ENCODE measurements around the gene MUC5AC.
A peak's percentile ranks its signal among the peaks of the same experiment; 100 is the strongest.

MUC5AC gene

GRCh38 chr11:1202776-1203504 lies 45.2 kb downstream of the MUC5AC start:
- Histone ChIP-seq H3K36me3 (replicated peaks; ENCODE audit: low read depth, low read length) (no peaks in the 10 kb centered on the region), H3K27ac (ENCODE audit: low read length) (no peak overlapping the region), H3K27me3 (ENCODE audit: low read depth, low read length) (no peaks in the 10 kb centered on the region), H3K4me3 (ENCODE audit: low read length) (no peak overlapping the region), H3K9ac (ENCODE audit: low read length) (no peak overlapping the region), H3K4me1 (ENCODE audit: low read length) (no peaks in the 10 kb centered on the region), H3K9me3 (ENCODE audit: insufficient read depth, low read length) (no peaks in the 10 kb centered on the region), H2AFZ (ENCODE audit: low read depth, low read length) (0 out of 2 replicates have a peak overlapping the region, but pooled peaks have one; percentile 53), H3K79me2 (ENCODE audit: low read length) (no peaks in the 10 kb centered on the region), H3K4me2 (ENCODE audit: low read length) (peak overlapping the region; percentile 30), H4K20me1 (ENCODE audit: insufficient read depth, low read length) (no peaks in the 10 kb centered on the region)
- TF ChIP-seq EZH2phosphoT487 (IDR thresholded peaks at IDR 0.05; ENCODE audit: low read depth) (no peak), CTCF (IDR thresholded peaks at IDR 0.05; ENCODE audit: low read depth, low read length) (peak; percentile 80)

GRCh38 chr11:1203505-1204271 lies 45.9 kb downstream of the MUC5AC start:
- Histone ChIP-seq H3K9ac (ENCODE audit: low read length) (no peak overlapping the region), H3K4me3 (ENCODE audit: low read length) (no peak overlapping the region), H2AFZ (ENCODE audit: low read depth, low read length) (0 out of 2 replicates have a peak overlapping the region, but pooled peaks have one; percentile 53), H3K27ac (ENCODE audit: low read length) (no peak overlapping the region), H3K9me3 (ENCODE audit: insufficient read depth, low read length) (no peaks in the 10 kb centered on the region), H3K36me3 (replicated peaks; ENCODE audit: low read depth, low read length) (no peaks in the 10 kb centered on the region), H3K79me2 (ENCODE audit: low read length) (no peaks in the 10 kb centered on the region), H3K27me3 (ENCODE audit: low read depth, low read length) (no peaks in the 10 kb centered on the region), H3K4me1 (ENCODE audit: low read length) (no peaks in the 10 kb centered on the region), H4K20me1 (ENCODE audit: insufficient read depth, low read length) (no peaks in the 10 kb centered on the region), H3K4me2 (ENCODE audit: low read length) (no peak overlapping the region)
- TF ChIP-seq CTCF (IDR thresholded peaks at IDR 0.05; ENCODE audit: low read depth, low read length) (no peak), EZH2phosphoT487 (IDR thresholded peaks at IDR 0.05; ENCODE audit: low read depth) (no peak)

- H3K4me3 ChIP-seq (ENCODE audit: low read length) = no peak overlapping the region
- H3K9ac ChIP-seq (ENCODE audit: low read length) = no peak overlapping the region
- H4K20me1 ChIP-seq (ENCODE audit: insufficient read depth, low read length) = no peaks in the 10 kb centered on the region
- H3K36me3 ChIP-seq (replicated peaks; ENCODE audit: low read depth, low read length) = no peaks in the 10 kb centered on the region
- no peak overlapping the region for H3K4me2 ChIP-seq (ENCODE audit: low read length)
- H3K27ac ChIP-seq (ENCODE audit: low read length) = no peak overlapping the region
- TF ChIP-seq CTCF (IDR thresholded peaks at IDR 0.05; ENCODE audit: low read depth, low read length) (no peak), EZH2phosphoT487 (IDR thresholded peaks at IDR 0.05; ENCODE audit: low read depth) (no peak)
- no peak overlapping the region for H2AFZ ChIP-seq (ENCODE audit: low read depth, low read length)
- no peaks in the 10 kb centered on the region for H3K9me3 ChIP-seq (ENCODE audit: insufficient read depth, low read length)
- no peaks in the 10 kb centered on the region for H3K4me1 ChIP-seq (ENCODE audit: low read length)
- H3K27me3 ChIP-seq (ENCODE audit: low read depth, low read length) = no peaks in the 10 kb centered on the region
- no peaks in the 10 kb centered on the region for H3K79me2 ChIP-seq (ENCODE audit: low read length)
These were observed 46.8 kb downstream of the MUC5AC start for GRCh38 chr11:1204381-1205101.
